ENCODE measurements around the gene PLEKHA7. TPM values are rescaled to one million over a fixed set of nuclear protein-coding genes. Genes with fewer than 3 reads are reported as not detected.
A peak's percentile ranks its signal among the peaks of the same experiment; 100 is the strongest.

PLEKHA7 gene
- total RNA-seq, 1 donor from 2014 or later: 77.1 TPM

DNA sequence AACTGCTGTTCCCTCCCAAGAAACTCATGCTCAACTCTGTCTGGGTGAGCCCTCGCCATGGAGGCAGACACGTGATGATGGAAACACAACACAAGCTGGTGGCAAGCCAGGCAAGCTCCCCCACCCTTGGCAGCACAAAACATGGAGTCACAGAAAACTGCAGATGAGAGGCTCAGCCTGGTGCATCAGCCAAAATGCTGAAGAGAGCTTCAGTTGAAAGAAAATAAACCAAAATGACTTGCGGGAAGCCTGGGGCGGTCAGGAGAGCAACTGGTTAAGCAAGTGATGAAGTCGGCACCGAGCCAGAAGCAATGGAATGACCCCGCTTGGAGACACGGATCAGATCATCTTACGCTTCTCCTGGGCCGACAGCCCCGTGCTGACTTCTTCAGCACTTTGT is 207.4 kb downstream of the PLEKHA7 start:
- peaks cover 26% of the 10 kb centered on the region for H3K36me3 Mint-ChIP-seq (ENCODE audit: insufficient read depth)
- H3K9me3 Mint-ChIP-seq (ENCODE audit: low read depth): no peaks in the 10 kb centered on the region
- no peak overlapping the region for H3K4me3 Mint-ChIP-seq (ENCODE audit: low read depth)
- TF ChIP-seq, protein P1, sequence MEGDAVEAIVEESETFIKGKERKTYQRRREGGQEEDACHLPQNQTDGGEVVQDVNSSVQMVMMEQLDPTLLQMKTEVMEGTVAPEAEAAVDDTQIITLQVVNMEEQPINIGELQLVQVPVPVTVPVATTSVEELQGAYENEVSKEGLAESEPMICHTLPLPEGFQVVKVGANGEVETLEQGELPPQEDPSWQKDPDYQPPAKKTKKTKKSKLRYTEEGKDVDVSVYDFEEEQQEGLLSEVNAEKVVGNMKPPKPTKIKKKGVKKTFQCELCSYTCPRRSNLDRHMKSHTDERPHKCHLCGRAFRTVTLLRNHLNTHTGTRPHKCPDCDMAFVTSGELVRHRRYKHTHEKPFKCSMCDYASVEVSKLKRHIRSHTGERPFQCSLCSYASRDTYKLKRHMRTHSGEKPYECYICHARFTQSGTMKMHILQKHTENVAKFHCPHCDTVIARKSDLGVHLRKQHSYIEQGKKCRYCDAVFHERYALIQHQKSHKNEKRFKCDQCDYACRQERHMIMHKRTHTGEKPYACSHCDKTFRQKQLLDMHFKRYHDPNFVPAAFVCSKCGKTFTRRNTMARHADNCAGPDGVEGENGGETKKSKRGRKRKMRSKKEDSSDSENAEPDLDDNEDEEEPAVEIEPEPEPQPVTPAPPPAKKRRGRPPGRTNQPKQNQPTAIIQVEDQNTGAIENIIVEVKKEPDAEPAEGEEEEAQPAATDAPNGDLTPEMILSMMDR (IDR thresholded peaks at IDR 0.05; ENCODE audit: unreplicated experiment): no peak
- no peaks in the 10 kb centered on the region for H3K27me3 Mint-ChIP-seq
- DNase-seq (ENCODE audit: low spot score, unreplicated experiment): no peak
- peaks cover 2% of the 10 kb centered on the region for H3K4me1 Mint-ChIP-seq (ENCODE audit: low read depth)
- no peak overlapping the region for H3K27ac Mint-ChIP-seq

DNA sequence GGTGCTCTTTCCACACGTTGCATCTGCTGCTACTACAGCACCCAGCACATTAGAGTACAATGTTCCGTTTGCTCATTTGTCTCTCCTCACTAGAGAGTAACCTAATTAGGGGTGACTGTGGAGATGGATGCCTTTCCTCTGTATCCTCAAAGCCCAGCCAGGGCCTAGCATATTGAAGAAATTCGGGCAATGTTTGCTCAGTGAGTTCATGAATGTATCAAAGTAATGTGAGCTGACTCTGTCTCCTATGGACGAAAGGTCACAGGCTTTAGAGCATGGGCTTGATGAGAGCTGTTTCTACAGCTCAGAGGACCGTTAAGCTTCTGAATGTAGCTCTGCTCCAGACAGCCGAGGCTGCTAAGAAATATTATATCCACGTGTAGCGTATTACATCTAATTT is 208.3 kb downstream of the PLEKHA7 start:
- TF ChIP-seq, protein P1 (IDR thresholded peaks at IDR 0.05; ENCODE audit: unreplicated experiment): no peak
- H3K4me3 Mint-ChIP-seq (ENCODE audit: low read depth): no peak overlapping the region
- peaks cover 25% of the 10 kb centered on the region for H3K36me3 Mint-ChIP-seq (ENCODE audit: insufficient read depth)
- no peak overlapping the region for H3K27ac Mint-ChIP-seq
- no peaks in the 10 kb centered on the region for H3K4me1 Mint-ChIP-seq (ENCODE audit: low read depth)
- no peaks in the 10 kb centered on the region for H3K27me3 Mint-ChIP-seq
- DNase-seq (ENCODE audit: low spot score, unreplicated experiment): no peak
- no peaks in the 10 kb centered on the region for H3K9me3 Mint-ChIP-seq (ENCODE audit: low read depth)

- peaks cover 8% of the 10 kb centered on the region for H3K4me1 Mint-ChIP-seq (ENCODE audit: low read depth)
- TF ChIP-seq, protein P1 (IDR thresholded peaks at IDR 0.05; ENCODE audit: unreplicated experiment): no peak
- no peaks in the 10 kb centered on the region for H3K9me3 Mint-ChIP-seq (ENCODE audit: low read depth)
- no peak overlapping the region for H3K4me3 Mint-ChIP-seq (ENCODE audit: low read depth)
- no peaks in the 10 kb centered on the region for H3K27me3 Mint-ChIP-seq
- H3K36me3 Mint-ChIP-seq (ENCODE audit: insufficient read depth): peaks cover 26% of the 10 kb centered on the region
- H3K27ac Mint-ChIP-seq: peak overlapping the region; percentile 77
- no peak for DNase-seq (ENCODE audit: low spot score, unreplicated experiment)
Measured at GRCh38 chr11:16804104-16804947, 209.9 kb downstream of the PLEKHA7 start.

GRCh38 chr11:16801288-16801980 is 212.8 kb downstream of the PLEKHA7 start:
- Mint-ChIP-seq H3K27ac (peak overlapping the region; percentile 56), H3K27me3 (no peaks in the 10 kb centered on the region), H3K9me3 (ENCODE audit: low read depth) (no peaks in the 10 kb centered on the region), H3K4me3 (ENCODE audit: low read depth) (no peak overlapping the region), H3K36me3 (ENCODE audit: insufficient read depth) (peaks cover 27% of the 10 kb centered on the region), H3K4me1 (ENCODE audit: low read depth) (peaks cover 17% of the 10 kb centered on the region)
- TF ChIP-seq, protein P1 (IDR thresholded peaks at IDR 0.05; ENCODE audit: unreplicated experiment): no peak
- DNase-seq (ENCODE audit: low spot score, unreplicated experiment): no peak

DNA sequence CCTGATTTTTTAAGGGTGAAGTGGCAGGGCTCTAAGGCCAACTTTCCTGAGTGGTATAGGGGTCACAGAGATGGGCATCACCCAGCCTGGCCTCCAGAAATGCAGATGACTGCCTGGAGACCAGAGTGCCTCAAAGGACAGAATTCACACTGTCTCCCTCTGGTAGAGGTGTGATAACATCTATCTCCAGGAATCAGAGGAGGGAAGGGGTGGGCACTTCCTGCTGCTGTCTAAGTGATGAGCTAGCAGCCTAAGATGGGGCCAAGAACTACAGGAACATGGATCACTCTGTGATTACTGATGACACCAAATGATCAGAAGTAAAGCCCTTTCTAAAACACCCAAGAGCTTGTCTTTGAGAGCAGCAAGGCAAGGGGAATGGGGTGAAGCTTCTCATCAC is 213.8 kb downstream of the PLEKHA7 start:
- Mint-ChIP-seq H3K4me1 (ENCODE audit: low read depth) (peaks cover 17% of the 10 kb centered on the region), H3K36me3 (ENCODE audit: insufficient read depth) (peaks cover 28% of the 10 kb centered on the region), H3K4me3 (ENCODE audit: low read depth) (no peak overlapping the region), H3K9me3 (ENCODE audit: low read depth) (no peaks in the 10 kb centered on the region), H3K27ac (no peak overlapping the region), H3K27me3 (no peaks in the 10 kb centered on the region)
- TF ChIP-seq, protein P1 (IDR thresholded peaks at IDR 0.05; ENCODE audit: unreplicated experiment): no peak
- no peak for DNase-seq (ENCODE audit: low spot score, unreplicated experiment)
